HEK293 (cell line): ENCODE data around the gene DMWD.

ENCODE experiments used
- CTCF ChIA-PET: fragments of 350-600 bp; formaldehyde crosslinking; extraction: SDS; loops from one replicate; lab custom pipeline; 2021; ENCODE audit warnings: antibody characterized with exemption; lab: Yijun Ruan, JAX
- POLR2A ChIA-PET: fragments of 300-600 bp; formaldehyde crosslinking; extraction: SDS; loops from one replicate; lab custom pipeline; 2020; ENCODE audit warnings: antibody characterized with exemption, inconsistent platforms; lab: Yijun Ruan, JAX
- H3K27ac ChIP-seq: fragments of 200-500 bp; sonication (Bioruptor generic); 2 replicates; pipeline ENCODE4 v1.5.1; 2014; ENCODE audit warnings: low read depth, low read length, control low read depth, inconsistent platforms; ENCODE audit errors: extremely low read depth
- H3K36me3 ChIP-seq, 2 experiments: fragments of 200-500 bp in 1 of 2; sonication (Bioruptor generic) in 1 of 2; 1 replicate in 1 of 2; 2 replicates in 1 of 2; pipeline ENCODE4 v1.5.1; 2014 to 2017; ENCODE audit warnings: inconsistent platforms in 2 of 2, low read length in 2 of 2; ENCODE audit not compliant: control insufficient read depth in 2 of 2, insufficient read depth in 1 of 2
- H3K4me1 ChIP-seq: fragments of 200-500 bp; sonication (Bioruptor generic); 2 replicates; pipeline ENCODE4 v1.5.1; 2014; ENCODE audit warnings: mild to moderate bottlenecking, low read length, inconsistent platforms; ENCODE audit not compliant: control insufficient read depth, insufficient read depth
- H3K4me3 ChIP-seq: 2 replicates; pipeline ENCODE4 v1.5.1; 2011; ENCODE audit warnings: low read depth, mild to moderate bottlenecking, control low read depth, low read length, moderate library complexity
- H3K9me3 ChIP-seq: fragments of 200-500 bp; sonication (Bioruptor generic); 2 replicates; pipeline ENCODE4 v1.5.1; 2014; ENCODE audit warnings: low read depth, low read length, inconsistent platforms; ENCODE audit not compliant: control insufficient read depth, insufficient read depth
- GFI1B ChIP-seq: fragments of 450-650 bp; formaldehyde crosslinking; IDR thresholded peaks from 2 replicates; pipeline ENCODE4 v1.5.1; 2016; ENCODE audit warnings: missing biosample characterization, missing genetic modification characterization
- KLF8 ChIP-seq: fragments of 450-650 bp; formaldehyde crosslinking; IDR thresholded peaks from 2 replicates; pipeline ENCODE4 v1.5.1; 2016; ENCODE audit warnings: missing biosample characterization, missing genetic modification characterization
- SETDB1 ChIP-seq: IDR thresholded peaks from one replicate; pipeline ENCODE4 v1.6.1; 2017; ENCODE audit warnings: mild to moderate bottlenecking, low read length, moderate library complexity, mixed read lengths; ENCODE audit not compliant: insufficient read length
- WT1 ChIP-seq: fragments of 450-650 bp; formaldehyde crosslinking; IDR thresholded peaks from 2 replicates; pipeline ENCODE4 v1.5.1; 2016; ENCODE audit warnings: missing biosample characterization, missing genetic modification characterization
- ZBTB11 ChIP-seq: fragments of 450-650 bp; formaldehyde crosslinking; conservative IDR thresholded peaks from 2 replicates; pipeline ENCODE4 v1.5.1; 2016; ENCODE audit warnings: low read depth, missing biosample characterization, missing genetic modification characterization
- ZBTB17 ChIP-seq: fragments of 450-650 bp; formaldehyde crosslinking; IDR thresholded peaks from 2 replicates; pipeline ENCODE4 v1.5.1; 2016; ENCODE audit warnings: missing biosample characterization, missing genetic modification characterization
- ZFHX2 ChIP-seq: fragments of 450-650 bp; formaldehyde crosslinking; conservative IDR thresholded peaks from 2 replicates; pipeline ENCODE4 v1.5.1; 2016; ENCODE audit warnings: missing biosample characterization, missing genetic modification characterization
- ZNF112 ChIP-seq: fragments of 450-650 bp; formaldehyde crosslinking; IDR thresholded peaks from 2 replicates; pipeline ENCODE4 v1.5.0; 2017; ENCODE audit warnings: missing biosample characterization, missing genetic modification characterization
- ZNF148 ChIP-seq: fragments of 450-650 bp; formaldehyde crosslinking; IDR thresholded peaks from 2 replicates; pipeline ENCODE4 v1.5.0; 2017; ENCODE audit warnings: missing biosample characterization, missing genetic modification characterization, borderline replicate concordance
- ZNF2 ChIP-seq: fragments of 450-650 bp; formaldehyde crosslinking; IDR thresholded peaks from 2 replicates; pipeline ENCODE4 v1.5.1; 2016; ENCODE audit warnings: missing biosample characterization, missing genetic modification characterization
- ZNF24 ChIP-seq: fragments of 450-650 bp; formaldehyde crosslinking; IDR thresholded peaks from 2 replicates; pipeline ENCODE4 v1.5.1; 2016; ENCODE audit warnings: missing biosample characterization, missing genetic modification characterization
- ZNF302 ChIP-seq: fragments of 450-650 bp; formaldehyde crosslinking; IDR thresholded peaks from 2 replicates; pipeline ENCODE4 v1.5.1; 2016; ENCODE audit warnings: missing biosample characterization, missing genetic modification characterization, low read depth
- ZNF362 ChIP-seq: fragments of 450-650 bp; formaldehyde crosslinking; IDR thresholded peaks from 2 replicates; pipeline ENCODE4 v1.5.1; 2016; ENCODE audit warnings: missing biosample characterization, missing genetic modification characterization
- ZNF404 ChIP-seq: fragments of 450-650 bp; formaldehyde crosslinking; IDR thresholded peaks from 2 replicates; pipeline ENCODE4 v1.5.1; 2017; ENCODE audit warnings: missing biosample characterization, missing genetic modification characterization
- ZNF433 ChIP-seq: fragments of 450-650 bp; formaldehyde crosslinking; IDR thresholded peaks from 2 replicates; pipeline ENCODE4 v1.5.1; 2016; ENCODE audit warnings: missing biosample characterization, missing genetic modification characterization, low read depth
- ZNF449 ChIP-seq: fragments of 450-650 bp; formaldehyde crosslinking; IDR thresholded peaks from 2 replicates; pipeline ENCODE4 v1.5.1; 2017; ENCODE audit warnings: missing biosample characterization, mild to moderate bottlenecking, missing genetic modification characterization, moderate library complexity
- ZNF610 ChIP-seq: fragments of 450-650 bp; formaldehyde crosslinking; IDR thresholded peaks from 2 replicates; pipeline ENCODE4 v1.5.1; 2016; ENCODE audit warnings: missing biosample characterization, missing genetic modification characterization, borderline replicate concordance
- ZNF626 ChIP-seq: fragments of 450-650 bp; sonication (Bioruptor Pico); formaldehyde crosslinking; IDR thresholded peaks from 2 replicates; pipeline ENCODE4 v1.5.1; 2018; ENCODE audit warnings: missing biosample characterization, missing genetic modification characterization, inconsistent platforms
- ZNF701 ChIP-seq: fragments of 450-650 bp; formaldehyde crosslinking; IDR thresholded peaks from 2 replicates; pipeline ENCODE4 v1.5.1; 2016; ENCODE audit warnings: missing biosample characterization, missing genetic modification characterization
- ZNF707 ChIP-seq: fragments of 450-650 bp; formaldehyde crosslinking; IDR thresholded peaks from 2 replicates; pipeline ENCODE4 v1.5.1; 2016; ENCODE audit warnings: missing biosample characterization, missing genetic modification characterization
- ZXDB ChIP-seq: fragments of 450-650 bp; formaldehyde crosslinking; IDR thresholded peaks from 2 replicates; pipeline ENCODE4 v1.5.1; 2016; ENCODE audit warnings: missing biosample characterization, missing genetic modification characterization

DMWD gene

GRCh38 chr19:45764945-45765701 lies 27.5 kb downstream of the DMWD start:
- ChIA-PET POLR2A (no interaction called here), CTCF (no interaction called here)
- no peak overlapping the region for H3K4me3 ChIP-seq
- no peaks in the 10 kb centered on the region for H3K9me3 ChIP-seq
- TF ChIP-seq ZNF404 (tag by site-specific recombination) (no peak), ZNF362 (no peak), ZBTB11 (tag by site-specific recombination) (no peak), ZNF112 (tag by site-specific recombination) (no peak), ZNF433 (tag by site-specific recombination) (no peak), ZNF610 (tag by site-specific recombination) (no peak), ZNF24 (tag by site-specific recombination) (no peak), ZXDB (tag by site-specific recombination) (no peak), GFI1B (tag by site-specific recombination) (no peak), WT1 (no peak), KLF8 (tag by site-specific recombination) (no peak)
- no peak overlapping the region for H3K27ac ChIP-seq
- no peaks in the 10 kb centered on the region for H3K36me3 ChIP-seq
- H3K4me1 ChIP-seq = peaks cover 19% of the 10 kb centered on the region

GRCh38 chr19:45764475-45764874 lies 28.2 kb downstream of the DMWD start:
- ChIA-PET CTCF (no interaction called here), POLR2A (no interaction called here)
- Histone ChIP-seq H3K27ac (no peak overlapping the region), H3K36me3 (no peaks in the 10 kb centered on the region), H3K4me1 (peaks cover 19% of the 10 kb centered on the region), H3K9me3 (no peaks in the 10 kb centered on the region), H3K4me3 (no peak overlapping the region)
- TF ChIP-seq ZNF2 (tag by site-specific recombination) = no peak
- no peak for TF ChIP-seq ZNF148 (tag by site-specific recombination)
- TF ChIP-seq ZNF302 (tag by site-specific recombination) = no peak
- no peak for TF ChIP-seq ZNF626 (tag by site-specific recombination)
- TF ChIP-seq ZNF449 = no peak
- TF ChIP-seq ZNF701 (tag by site-specific recombination) = no peak
- TF ChIP-seq ZNF707 (tag by site-specific recombination) = no peak
- TF ChIP-seq SETDB1 = no peak
- no peak for TF ChIP-seq ZFHX2
- no peak for TF ChIP-seq ZBTB17 (tag by site-specific recombination)
